DOHH2 (cell line): ENCODE measurements around the gene MLH1.

Experiments
- H3F3A ChIP-seq: fragments of 200-600 bp; sonication (generic), shearing (Covaris generic); 2 replicates; pipeline ENCODE4 v1.6.0; 2016; ENCODE audit warnings: antibody characterized with exemption, mild to moderate bottlenecking; ENCODE audit not compliant: control insufficient read depth, insufficient read depth
- H3K27ac ChIP-seq: fragments of 200-600 bp; sonication (generic); 2 replicates; pipeline ENCODE4 v1.5.1; 2014; ENCODE audit warnings: low read depth, mild to moderate bottlenecking, low read length, moderate library complexity
- H3K27me3 ChIP-seq: fragments of 200-600 bp; sonication (generic); 2 replicates; pipeline ENCODE4 v1.6.1; 2014; ENCODE audit warnings: mild to moderate bottlenecking, low read length, mixed read lengths; ENCODE audit not compliant: control insufficient read depth
- H3K36me3 ChIP-seq: fragments of 200-600 bp; sonication (generic); 2 replicates; pipeline ENCODE4 v1.6.1; 2014; ENCODE audit warnings: mild to moderate bottlenecking, low read length, moderate library complexity, mixed read lengths; ENCODE audit not compliant: control insufficient read depth
- H3K4me1 ChIP-seq: fragments of 200-600 bp; sonication (generic); 2 replicates; pipeline ENCODE4 v1.6.1; 2014; ENCODE audit warnings: mild to moderate bottlenecking, low read length, mixed read lengths; ENCODE audit not compliant: control insufficient read depth
- H3K4me2 ChIP-seq: fragments of 200-600 bp; sonication (generic); 2 replicates; pipeline ENCODE4 v1.6.0; 2014; ENCODE audit warnings: mild to moderate bottlenecking, low read length, moderate library complexity
- H3K4me3 ChIP-seq: fragments of 200-600 bp; sonication (generic); 2 replicates; pipeline ENCODE4 v1.5.1; 2014; ENCODE audit warnings: mild to moderate bottlenecking, low read length, mixed read lengths
- H3K79me2 ChIP-seq: fragments of 200-600 bp; sonication (generic); 2 replicates; pipeline ENCODE4 v1.6.1; 2014; ENCODE audit warnings: mild to moderate bottlenecking, low read length, mixed read lengths; ENCODE audit not compliant: control insufficient read depth
- H3K9me2 ChIP-seq: fragments of 200-600 bp; sonication (generic); replicated peaks from 2 replicates; pipeline ENCODE4 v1.6.1; 2014; ENCODE audit warnings: mild to moderate bottlenecking, low read length, mixed read lengths; ENCODE audit not compliant: control insufficient read depth
- H3K9me3 ChIP-seq: fragments of 200-600 bp; sonication (generic); 2 replicates; pipeline ENCODE4 v1.6.1; 2014; ENCODE audit warnings: antibody characterized with exemption, low read length, mixed read lengths; ENCODE audit not compliant: control insufficient read depth, insufficient read depth
- H4K20me1 ChIP-seq: fragments of 200-600 bp; sonication (generic); 2 replicates; pipeline ENCODE4 v1.6.0; 2014; ENCODE audit warnings: low read depth, mild to moderate bottlenecking, antibody characterized with exemption, low read length, moderate library complexity; ENCODE audit not compliant: control insufficient read depth, insufficient read depth
- CTCF ChIP-seq: fragments of 200-600 bp; sonication (generic); IDR thresholded peaks from one replicate; pipeline ENCODE4 v1.5.1; 2014; ENCODE audit warnings: antibody characterized with exemption, mild to moderate bottlenecking, low read depth, low read length; ENCODE audit not compliant: poor library complexity, severe bottlenecking
- EZH2phosphoT487 ChIP-seq: fragments of 200-600 bp; sonication (generic); IDR thresholded peaks from 2 replicates; pipeline ENCODE4 v1.6.1; 2017; ENCODE audit warnings: borderline replicate concordance, mild to moderate bottlenecking, antibody characterized with exemption, low read length, moderate library complexity, mixed read lengths

MLH1 gene

GRCh38 chr3:36981006-36981405, 12.3 kb upstream of the MLH1 start:
- Histone ChIP-seq H3K9me3 (no peaks in the 10 kb centered on the region), H3K27ac (no peak overlapping the region), H3K4me2 (no peak overlapping the region), H4K20me1 (no peaks in the 10 kb centered on the region), H3K4me3 (no peak overlapping the region), H3K4me1 (no peaks in the 10 kb centered on the region), H3F3A (peaks cover 24% of the 10 kb centered on the region), H3K36me3 (peaks cover 37% of the 10 kb centered on the region), H3K27me3 (no peaks in the 10 kb centered on the region), H3K9me2 (no peaks in the 10 kb centered on the region), H3K79me2 (no peaks in the 10 kb centered on the region)
- TF ChIP-seq EZH2phosphoT487 = no peak
- no peak for TF ChIP-seq CTCF

GRCh38 chr3:36988356-36988755, 5.0 kb upstream of the MLH1 start:
- H3K9me2 ChIP-seq = no peaks in the 10 kb centered on the region
- peaks cover 28% of the 10 kb centered on the region for H3F3A ChIP-seq
- H3K4me2 ChIP-seq = peak overlapping the region; percentile 98
- H4K20me1 ChIP-seq = peaks cover 39% of the 10 kb centered on the region; the same call in 1 of the 2 replicates
- H3K27me3 ChIP-seq = no peaks in the 10 kb centered on the region
- H3K27ac ChIP-seq = peak overlapping the region; percentile 19; the same call in 1 of the 2 replicates
- TF ChIP-seq CTCF (no peak), EZH2phosphoT487 (no peak)
- H3K36me3 ChIP-seq = peaks cover 92% of the 10 kb centered on the region
- peak overlapping the region; percentile 87 for H3K4me3 ChIP-seq
- H3K4me1 ChIP-seq = peaks cover 40% of the 10 kb centered on the region
- no peaks in the 10 kb centered on the region for H3K9me3 ChIP-seq
- H3K79me2 ChIP-seq = peaks cover 60% of the 10 kb centered on the region

- Histone ChIP-seq H3K9me2 (no peaks in the 10 kb centered on the region), H3F3A (peaks cover 28% of the 10 kb centered on the region), H3K9me3 (no peaks in the 10 kb centered on the region), H3K4me2 (peak overlapping the region; percentile 98), H4K20me1 (peaks cover 39% of the 10 kb centered on the region; the same call in 1 of the 2 replicates), H3K27me3 (no peaks in the 10 kb centered on the region), H3K4me3 (peak overlapping the region; percentile 87), H3K36me3 (peaks cover 89% of the 10 kb centered on the region), H3K79me2 (peaks cover 64% of the 10 kb centered on the region), H3K27ac (no peak overlapping the region), H3K4me1 (peaks cover 40% of the 10 kb centered on the region)
- no peak for TF ChIP-seq EZH2phosphoT487
- TF ChIP-seq CTCF = no peak
Observed at GRCh38 chr3:36989005-36989404, 4.3 kb upstream of the MLH1 start.
